GM21737 (cell line): ENCODE results near the gene KAT7.
"Not testable (repeated sequence)": the region's sequence is repeated elsewhere in the genome, so short reads cannot be mapped to it uniquely, and the experiment has no call there.

ENCODE experiments used
- ATAC-seq: cut with Tn5 transposase; IDR thresholded peaks from one replicate; pipeline ENCODE4 v1.9.1; 2021; ENCODE audit warnings: mild to moderate bottlenecking, moderate library complexity; ENCODE audit not compliant: unreplicated experiment

The KAT7 gene

DNA sequence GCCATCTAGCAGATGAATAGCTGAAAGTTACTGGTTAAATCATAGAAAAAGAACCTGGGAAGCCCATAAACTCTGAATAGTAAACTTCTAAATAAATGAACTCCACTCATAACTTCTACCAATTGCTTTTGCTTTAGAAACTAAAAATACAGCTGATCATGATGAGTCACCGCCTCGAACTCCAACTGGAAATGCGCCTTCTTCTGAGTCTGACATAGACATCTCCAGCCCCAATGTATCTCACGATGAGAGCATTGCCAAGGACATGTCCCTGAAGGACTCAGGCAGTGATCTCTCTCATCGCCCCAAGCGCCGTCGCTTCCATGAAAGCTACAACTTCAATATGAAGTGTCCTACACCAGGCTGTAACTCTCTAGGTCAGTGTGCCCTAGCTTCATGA, 9.7 kb downstream of the KAT7 start:
- no peak for ATAC-seq

GRCh38 chr17:49798738-49799137, 10.3 kb downstream of the KAT7 start:
- ATAC-seq, result no peak

GRCh38 chr17:49809056-49809455, 20.6 kb downstream of the KAT7 start:
- no peak for ATAC-seq

- no peak for ATAC-seq
Observed at GRCh38 chr17:49814781-49815529, 26.5 kb downstream of the KAT7 start.

- no peak for ATAC-seq
Observed at GRCh38 chr17:49815761-49816281, 27.3 kb downstream of the KAT7 start.

DNA sequence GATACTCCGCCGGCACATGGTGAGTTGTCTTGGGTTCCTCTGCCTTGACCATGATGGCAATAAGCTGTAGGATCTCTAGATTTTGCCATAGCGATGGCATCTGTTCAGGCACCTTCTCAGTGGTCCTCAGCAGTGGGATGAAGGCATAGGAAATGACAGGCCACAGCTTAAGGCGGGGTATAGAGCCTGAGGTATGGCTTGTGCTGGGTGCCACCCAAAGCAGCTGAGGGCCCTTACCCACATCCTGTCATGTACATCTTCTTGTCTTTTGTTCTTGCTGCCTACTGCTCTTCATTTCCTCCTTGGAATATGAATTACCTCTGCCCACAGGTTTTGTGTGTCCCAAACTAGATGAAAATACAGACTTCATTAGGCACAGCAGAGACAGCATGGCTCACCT, 29.5 kb downstream of the KAT7 start:
- no peak for ATAC-seq

GRCh38 chr17:49819138-49819537, 30.7 kb downstream of the KAT7 start:
- no peak for ATAC-seq

- ATAC-seq, result no peak
Observed at GRCh38 chr17:49819651-49820050, 31.2 kb downstream of the KAT7 start.

GRCh38 chr17:49820773-49821172, 32.3 kb downstream of the KAT7 start:
- no peak for ATAC-seq

DNA sequence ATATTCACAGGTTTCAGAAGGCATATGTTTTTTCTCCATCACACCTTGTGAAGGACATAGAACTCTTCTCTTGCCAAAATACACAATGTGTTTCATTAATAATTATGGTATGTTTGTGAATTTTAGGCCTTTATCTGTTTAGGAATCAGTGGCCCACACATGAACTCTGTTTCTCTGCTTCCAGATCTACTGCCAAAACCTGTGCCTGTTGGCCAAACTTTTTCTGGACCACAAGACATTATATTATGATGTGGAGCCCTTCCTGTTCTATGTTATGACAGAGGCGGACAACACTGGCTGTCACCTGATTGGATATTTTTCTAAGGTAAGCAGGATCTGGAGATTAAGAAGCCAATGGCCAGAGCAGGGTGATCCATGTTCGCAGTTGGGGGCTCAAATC, 33.0 kb downstream of the KAT7 start:
- ATAC-seq, result no peak

GRCh38 chr17:49821916-49822315, 33.4 kb downstream of the KAT7 start:
- no peak for ATAC-seq

- no peak for ATAC-seq
Observed at GRCh38 chr17:49822829-49823228, 34.3 kb downstream of the KAT7 start.

GRCh38 chr17:49823614-49824013, 35.1 kb downstream of the KAT7 start:
- ATAC-seq, result no peak

DNA sequence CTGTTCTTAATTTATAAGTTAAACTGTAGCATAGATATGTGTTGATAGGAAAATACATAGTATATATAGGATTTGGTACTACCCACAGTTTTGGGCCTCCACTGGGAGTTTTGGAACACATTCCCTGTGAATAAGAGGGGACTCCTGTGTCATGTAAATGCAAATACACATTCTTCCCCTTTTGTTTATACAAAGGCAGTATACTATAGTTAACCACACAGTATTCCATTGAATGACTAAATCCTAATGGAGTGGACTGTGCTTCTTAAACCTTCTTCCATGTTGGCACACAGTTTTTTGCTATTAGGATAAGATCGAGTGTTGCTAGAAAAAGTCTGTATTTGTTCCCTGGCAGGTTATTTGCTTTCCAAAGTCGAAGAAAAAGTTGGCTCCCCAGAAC, 37.2 kb downstream of the KAT7 start:
- ATAC-seq, result no peak

- ATAC-seq, result not testable (repeated sequence)
Observed at GRCh38 chr17:49828325-49828724, 39.8 kb downstream of the KAT7 start.

GRCh38 chr17:49829026-49829425, 40.5 kb downstream of the KAT7 start:
- ATAC-seq, result no peak

GRCh38 chr17:49830605-49831004, 42.1 kb downstream of the KAT7 start:
- no peak for ATAC-seq

DNA sequence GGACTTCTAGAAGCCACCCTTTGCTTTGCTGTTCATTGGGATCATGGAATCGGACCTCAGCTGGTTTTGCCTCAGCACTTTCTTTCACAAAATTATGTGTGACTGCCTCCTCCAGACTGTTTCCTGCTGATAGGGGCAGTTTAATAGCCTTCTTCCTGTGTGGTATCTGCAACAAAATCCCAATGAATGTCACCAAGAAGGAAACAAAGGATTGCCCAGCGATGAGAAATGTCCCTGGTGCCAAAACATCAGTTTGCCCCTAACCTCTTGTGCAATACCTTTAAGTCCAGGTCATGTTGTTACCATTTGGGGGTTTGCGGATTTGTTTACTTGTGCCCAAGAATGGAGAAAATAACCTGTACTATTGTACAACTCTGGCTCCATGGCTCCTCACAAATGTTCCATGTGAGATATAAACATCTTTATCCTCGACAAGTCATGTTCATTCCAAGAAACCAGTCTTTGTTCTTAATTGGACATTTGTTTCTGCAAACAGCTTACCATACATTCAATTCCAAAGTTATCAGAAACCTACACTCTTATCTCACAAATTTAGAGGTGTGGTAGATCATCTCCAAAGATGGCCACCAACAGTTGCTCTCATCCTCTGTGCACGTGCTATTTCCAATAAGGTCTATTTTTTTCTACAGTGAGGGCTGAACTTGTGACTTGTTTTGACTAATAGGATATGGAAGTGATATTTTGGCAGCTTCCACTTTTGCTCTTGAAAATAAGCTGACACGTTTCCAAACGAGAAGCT, 44.5 kb downstream of the KAT7 start:
- ATAC-seq, result no peak

GRCh38 chr17:49834118-49834743, 45.8 kb downstream of the KAT7 start:
- no peak for ATAC-seq

DNA sequence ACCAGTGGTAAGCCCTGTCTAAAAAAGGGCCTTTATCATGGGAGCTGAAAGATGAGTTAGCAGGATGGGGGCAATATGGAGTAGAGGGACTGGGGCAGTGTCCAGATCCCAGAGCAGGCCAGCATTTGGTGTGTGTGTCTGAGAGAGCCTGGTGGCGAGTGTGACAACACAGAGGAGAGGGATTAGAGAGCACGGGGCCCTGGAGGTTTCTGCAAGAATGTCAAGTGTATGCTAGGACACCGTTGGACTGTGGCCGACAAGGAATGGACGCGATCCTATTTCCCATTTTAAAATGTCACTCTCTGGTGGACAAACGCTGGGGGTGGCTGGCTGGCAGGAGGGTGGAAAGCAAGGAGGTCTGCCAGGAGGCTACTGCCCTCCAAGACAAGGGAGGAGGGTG, 47.0 kb downstream of the KAT7 start:
- no peak for ATAC-seq

GRCh38 chr17:49836111-49837030, 47.9 kb downstream of the KAT7 start:
- ATAC-seq, result no peak
